ENCODE results near the gene CEP68.

Gene CEP68

GRCh38 chr2:65061146-65061909 lies 5.1 kb downstream of the CEP68 start:
- no peak for DNase-seq

GRCh38 chr2:65061910-65062339 lies 5.7 kb downstream of the CEP68 start:
- no peak for DNase-seq

- DNase-seq: no peak
Observed at GRCh38 chr2:65062843-65063825, 6.9 kb downstream of the CEP68 start.

GRCh38 chr2:65064728-65065552 lies 8.7 kb downstream of the CEP68 start:
- peak; percentile 41 for DNase-seq

GRCh38 chr2:65067806-65068553 lies 11.8 kb downstream of the CEP68 start:
- DNase-seq: no peak

GRCh38 chr2:65069439-65069824 lies 13.2 kb downstream of the CEP68 start:
- DNase-seq: no peak

- DNase-seq: no peak
Observed at GRCh38 chr2:65070172-65070830, 14.1 kb downstream of the CEP68 start.

GRCh38 chr2:65070856-65071255 lies 14.6 kb downstream of the CEP68 start:
- no peak for DNase-seq

- DNase-seq: no peak
Observed at GRCh38 chr2:65071499-65072180, 15.4 kb downstream of the CEP68 start.

GRCh38 chr2:65072181-65072970 lies 16.2 kb downstream of the CEP68 start:
- DNase-seq: no peak

- no peak for DNase-seq
Observed at GRCh38 chr2:65073879-65074565, 17.8 kb downstream of the CEP68 start.

GRCh38 chr2:65075176-65075575 lies 19.0 kb downstream of the CEP68 start:
- no peak for DNase-seq

GRCh38 chr2:65075605-65076344 lies 19.6 kb downstream of the CEP68 start:
- DNase-seq: no peak

- DNase-seq: no peak
Observed at GRCh38 chr2:65076345-65076710, 20.1 kb downstream of the CEP68 start.

- DNase-seq: no peak
Observed at GRCh38 chr2:65077898-65078297, 21.7 kb downstream of the CEP68 start.

GRCh38 chr2:65079017-65079416 lies 22.8 kb downstream of the CEP68 start:
- no peak for DNase-seq

GRCh38 chr2:65081232-65081685 lies 25.0 kb downstream of the CEP68 start:
- no peak for DNase-seq

- no peak for DNase-seq
Observed at GRCh38 chr2:65085148-65085547, 28.9 kb downstream of the CEP68 start.

- no peak for DNase-seq
Observed at GRCh38 chr2:65092791-65093190, 36.6 kb downstream of the CEP68 start.
